Mesendoderm (in vitro differentiated cells): ENCODE data around the gene PIP5K1B.
"Not testable (repeated sequence)": the region's sequence is repeated elsewhere in the genome, so short reads cannot be mapped to it uniquely, and the experiment has no call there.

Experiments
- DNase-seq: peaks from one replicate; pipeline ENCODE4 v3.0.0; 2013
- H2AK5ac ChIP-seq: 2 replicates; pipeline ENCODE4 v1.6.1; 2013; ENCODE audit warnings: low read length, inconsistent platforms
- H2BK120ac ChIP-seq: 2 replicates; pipeline ENCODE4 v1.6.1; 2013; ENCODE audit warnings: low read depth, mild to moderate bottlenecking, low read length, moderate library complexity, mixed read lengths
- H2BK15ac ChIP-seq: replicated peaks from 2 replicates; pipeline ENCODE4 v1.6.1; 2013; ENCODE audit warnings: low read depth, mild to moderate bottlenecking, moderate library complexity
- H2BK5ac ChIP-seq: 2 replicates; pipeline ENCODE4 v1.6.1; 2013; ENCODE audit warnings: low read length, inconsistent platforms
- H3K18ac ChIP-seq: 2 replicates; pipeline ENCODE4 v1.6.1; 2013; ENCODE audit warnings: mild to moderate bottlenecking, low read length, mixed read lengths
- H3K23ac ChIP-seq: one replicate; pipeline ENCODE4 v1.6.1; 2013; ENCODE audit warnings: low read length
- H3K27ac ChIP-seq: 2 replicates; pipeline ENCODE4 v1.5.1; 2013; ENCODE audit warnings: low read depth, mild to moderate bottlenecking, inconsistent platforms, low read length, moderate library complexity
- H3K27me3 ChIP-seq: 2 replicates; pipeline ENCODE4 v1.6.1; 2013; ENCODE audit warnings: low read length, control low read depth, mild to moderate bottlenecking, inconsistent platforms; ENCODE audit not compliant: insufficient read depth, poor library complexity
- H3K36me3 ChIP-seq: 2 replicates; pipeline ENCODE4 v1.6.1; 2013; ENCODE audit warnings: low read length, inconsistent platforms; ENCODE audit not compliant: control insufficient read depth, insufficient read depth
- H3K4ac ChIP-seq: one replicate; pipeline ENCODE4 v1.6.1; 2013; ENCODE audit warnings: low read depth, mild to moderate bottlenecking, low read length, moderate library complexity
- H3K4me1 ChIP-seq: 2 replicates; pipeline ENCODE4 v1.6.1; 2013; ENCODE audit warnings: low read depth, low read length, inconsistent platforms; ENCODE audit not compliant: control insufficient read depth
- H3K4me2 ChIP-seq: 2 replicates; pipeline ENCODE4 v1.6.1; 2013; ENCODE audit warnings: low read length
- H3K4me3 ChIP-seq: 2 replicates; pipeline ENCODE4 v1.5.1; 2013; ENCODE audit warnings: mild to moderate bottlenecking, low read length
- H3K56ac ChIP-seq: one replicate; pipeline ENCODE4 v1.6.1; 2013; ENCODE audit warnings: low read length
- H3K79me1 ChIP-seq: 2 replicates; pipeline ENCODE4 v1.6.1; 2013; ENCODE audit warnings: low read length, inconsistent platforms
- H3K79me2 ChIP-seq: 2 replicates; pipeline ENCODE4 v1.6.1; 2013; ENCODE audit warnings: mild to moderate bottlenecking, low read length; ENCODE audit not compliant: control insufficient read depth, insufficient read depth
- H3K9ac ChIP-seq: 2 replicates; pipeline ENCODE4 v1.6.1; 2013; ENCODE audit warnings: low read length, inconsistent platforms
- H4K5ac ChIP-seq: one replicate; pipeline ENCODE4 v1.6.1; 2013; ENCODE audit warnings: low read length
- H4K8ac ChIP-seq: one replicate; pipeline ENCODE4 v1.6.1; 2013; ENCODE audit warnings: low read depth, mild to moderate bottlenecking, control low read depth, low read length, moderate library complexity
- WGBS: extraction: QIAGEN DNeasy Blood & Tissue Kit; methylation state at CpG from one replicate; pipeline ENCODE4 v1.1.7; 2013; ENCODE audit warnings: low lambda C conversion rate, missing lambda C conversion rate; ENCODE audit not compliant: insufficient coverage; ENCODE audit errors: extremely low coverage; 5-methylcytosine and 5-hydroxymethylcytosine counted together

PIP5K1B gene

GRCh38 chr9:68694125-68694524 lies 10.9 kb upstream of the PIP5K1B start:
- Histone ChIP-seq H4K5ac (no peak overlapping the region), H4K8ac (no peak overlapping the region), H2BK120ac (no peak overlapping the region), H3K79me1 (no peaks in the 10 kb centered on the region), H3K56ac (no peak overlapping the region), H3K27me3 (no peaks in the 10 kb centered on the region), H3K4ac (no peak overlapping the region), H3K4me3 (no peak overlapping the region), H3K4me1 (no peaks in the 10 kb centered on the region), H3K23ac (no peak overlapping the region), H3K36me3 (no peaks in the 10 kb centered on the region), H2BK15ac (no peak overlapping the region), H3K18ac (no peak overlapping the region), H2BK5ac (no peak overlapping the region), H3K79me2 (no peaks in the 10 kb centered on the region), H3K27ac (no peak overlapping the region), H2AK5ac (no peak overlapping the region), H3K4me2 (no peak overlapping the region), H3K9ac (no peak overlapping the region)
- DNase-seq: no peak
- WGBS: no CpG with 5 or more reads among the region's 4 CpGs

- Histone ChIP-seq H3K27ac (no peak overlapping the region), H3K23ac (no peak overlapping the region), H3K79me1 (no peaks in the 10 kb centered on the region), H3K36me3 (no peaks in the 10 kb centered on the region), H3K4me3 (no peak overlapping the region), H3K4ac (no peak overlapping the region), H3K27me3 (no peaks in the 10 kb centered on the region), H3K4me2 (no peak overlapping the region), H3K79me2 (no peaks in the 10 kb centered on the region), H3K9ac (no peak overlapping the region), H3K4me1 (no peaks in the 10 kb centered on the region), H3K56ac (no peak overlapping the region), H4K5ac (no peak overlapping the region), H3K18ac (no peak overlapping the region), H2BK120ac (no peak overlapping the region), H4K8ac (no peak overlapping the region), H2AK5ac (no peak overlapping the region), H2BK5ac (no peak overlapping the region), H2BK15ac (no peak overlapping the region)
- no CpG with 5 or more reads among the region's 4 CpGs for WGBS
- peak; percentile 6 for DNase-seq
These were observed 7.2 kb upstream of the PIP5K1B start for GRCh38 chr9:68697851-68698250.

- Histone ChIP-seq H3K4ac (no peak overlapping the region), H4K5ac (no peak overlapping the region), H3K27me3 (peaks cover 3% of the 10 kb centered on the region), H3K4me1 (no peaks in the 10 kb centered on the region), H2AK5ac (no peak overlapping the region), H3K27ac (no peak overlapping the region), H3K4me2 (no peak overlapping the region), H3K79me2 (no peaks in the 10 kb centered on the region), H3K4me3 (no peak overlapping the region), H3K56ac (no peak overlapping the region), H3K23ac (no peak overlapping the region), H3K18ac (no peak overlapping the region), H3K79me1 (no peaks in the 10 kb centered on the region), H2BK15ac (no peak overlapping the region), H3K9ac (no peak overlapping the region), H2BK120ac (no peak overlapping the region), H2BK5ac (no peak overlapping the region), H3K36me3 (no peaks in the 10 kb centered on the region), H4K8ac (no peak overlapping the region)
- no CpG with 5 or more reads among the region's 6 CpGs for WGBS
- no peak for DNase-seq
These were observed 6.0 kb upstream of the PIP5K1B start for GRCh38 chr9:68698943-68699509.

GRCh38 chr9:68699625-68700024 lies 5.4 kb upstream of the PIP5K1B start:
- DNase-seq, H3K79me1 ChIP-seq, H3K4ac ChIP-seq, H3K27me3 ChIP-seq, H2BK15ac ChIP-seq, H2BK5ac ChIP-seq, H4K5ac ChIP-seq, H3K9ac ChIP-seq, H3K56ac ChIP-seq, H3K4me3 ChIP-seq, H3K18ac ChIP-seq, H3K36me3 ChIP-seq, H3K27ac ChIP-seq, H2AK5ac ChIP-seq, H3K4me1 ChIP-seq, H4K8ac ChIP-seq, H3K79me2 ChIP-seq, H3K23ac ChIP-seq, H2BK120ac ChIP-seq, H3K4me2 ChIP-seq: not testable (repeated sequence)
- WGBS: no CpG with 5 or more reads among the region's 2 CpGs

- H3K27me3 ChIP-seq: peaks cover 10% of the 10 kb centered on the region
- H3K18ac ChIP-seq: no peak overlapping the region
- no peak overlapping the region for H3K4ac ChIP-seq
- peak; percentile 3 for DNase-seq
- no peak overlapping the region for H3K23ac ChIP-seq
- H2AK5ac ChIP-seq: no peak overlapping the region
- H3K79me1 ChIP-seq: no peaks in the 10 kb centered on the region
- H3K56ac ChIP-seq: no peak overlapping the region
- H3K27ac ChIP-seq: no peak overlapping the region
- no peak overlapping the region for H2BK120ac ChIP-seq
- H4K5ac ChIP-seq: no peak overlapping the region
- no peak overlapping the region for H2BK15ac ChIP-seq
- no peak overlapping the region for H3K9ac ChIP-seq
- no peaks in the 10 kb centered on the region for H3K36me3 ChIP-seq
- no peak overlapping the region for H3K4me3 ChIP-seq
- H3K79me2 ChIP-seq: no peaks in the 10 kb centered on the region
- no peak overlapping the region for H4K8ac ChIP-seq
- H3K4me1 ChIP-seq: peaks cover 3% of the 10 kb centered on the region
- no peak overlapping the region for H2BK5ac ChIP-seq
- WGBS: no CpG with 5 or more reads among the region's 3 CpGs
- no peak overlapping the region for H3K4me2 ChIP-seq
These were observed 2.5 kb upstream of the PIP5K1B start for GRCh38 chr9:68702493-68702892.

GRCh38 chr9:68703672-68704071 lies 1.4 kb upstream of the PIP5K1B start:
- no peaks in the 10 kb centered on the region for H3K79me2 ChIP-seq
- H3K27me3 ChIP-seq: peaks cover 10% of the 10 kb centered on the region

More at GRCh38 chr9:68703672-68704071, 1.4 kb upstream of the PIP5K1B start:
- H3K4me1 ChIP-seq: peaks cover 3% of the 10 kb centered on the region
- H3K4me3 ChIP-seq: no peak overlapping the region
- no peak overlapping the region for H2BK120ac ChIP-seq
- H3K9ac ChIP-seq: no peak overlapping the region
- H3K36me3 ChIP-seq: no peaks in the 10 kb centered on the region
- no peak overlapping the region for H2BK15ac ChIP-seq
- H2BK5ac ChIP-seq: no peak overlapping the region
- no peak overlapping the region for H3K18ac ChIP-seq
- H2AK5ac ChIP-seq: no peak overlapping the region
- no peak for DNase-seq
- no peak overlapping the region for H3K4ac ChIP-seq
- H3K79me1 ChIP-seq: no peaks in the 10 kb centered on the region
- no peak overlapping the region for H3K27ac ChIP-seq
- H4K5ac ChIP-seq: no peak overlapping the region
- WGBS: no CpG with 5 or more reads among the region's 6 CpGs
- no peak overlapping the region for H3K56ac ChIP-seq
- H3K4me2 ChIP-seq: no peak overlapping the region
- H4K8ac ChIP-seq: no peak overlapping the region
- no peak overlapping the region for H3K23ac ChIP-seq
